CD14-positive monocyte (primary cell): ENCODE results near the gene MIXL1. TPM values are rescaled to one million over a fixed set of nuclear protein-coding genes. Genes with fewer than 3 reads are reported as not detected.
A peak's percentile ranks its signal among the peaks of the same experiment; 100 is the strongest.

Experiments
- DNase-seq, 3 donors: peaks; one replicate each; pipeline ENCODE4 v3.0.0-alpha.2; 2011 to 2022
- H2AFZ ChIP-seq: 2 replicates; pipeline ENCODE4 v1.6.0; 2012; ENCODE audit warnings: mild to moderate bottlenecking, low read depth, low read length, inconsistent platforms; ENCODE audit not compliant: insufficient read depth, poor library complexity, severe bottlenecking
- H3K27ac ChIP-seq, 2 donors: 1 replicate in 1 of 2; 2 replicates in 1 of 2; pipeline ENCODE4 v1.5.1; 2012 to 2013; ENCODE audit warnings: low read length in 2 of 2, control low read depth in 1 of 2, inconsistent platforms in 1 of 2, low read depth in 1 of 2, mild to moderate bottlenecking in 1 of 2
- H3K27me3 ChIP-seq, 2 donors: one replicate each; pipeline versions ENCODE4 v1.6.0 to v1.6.1; 2011 to 2013; ENCODE audit warnings: low read length in 2 of 2; ENCODE audit not compliant: control insufficient read depth in 2 of 2, insufficient read depth in 2 of 2
- H3K36me3 ChIP-seq, 2 donors: replicated peaks in 1 of 2; 1 replicate in 1 of 2; 2 replicates in 1 of 2; pipeline versions ENCODE4 v1.5.1 to v1.6.1; 2012 to 2013; ENCODE audit warnings: low read length in 2 of 2, control low read depth in 1 of 2, inconsistent platforms in 1 of 2, mild to moderate bottlenecking in 1 of 2; ENCODE audit not compliant: insufficient read depth in 2 of 2, control insufficient read depth in 1 of 2
- H3K4me1 ChIP-seq, 2 donors: 1 replicate in 1 of 2; 2 replicates in 1 of 2; pipeline versions ENCODE4 v1.5.1 to v1.6.1; 2012 to 2013; ENCODE audit warnings: low read length in 2 of 2, control low read depth in 1 of 2, inconsistent platforms in 1 of 2, mild to moderate bottlenecking in 1 of 2, moderate library complexity in 1 of 2; ENCODE audit not compliant: insufficient read depth in 2 of 2, control insufficient read depth in 1 of 2
- H3K4me2 ChIP-seq: replicated peaks from 2 replicates; pipeline ENCODE3; 2012; ENCODE audit warnings: low read length, moderate library complexity, mild to moderate bottlenecking; ENCODE audit not compliant: poor library complexity, severe bottlenecking; ENCODE audit errors: extremely low read depth
- H3K4me3 ChIP-seq, 3 experiments: fragments of 200-600 bp in 1 of 3; sonication (generic) in 1 of 3; replicated peaks in 1 of 3; 1 replicate in 2 of 3; 2 replicates in 1 of 3; pipeline ENCODE4 v1.5.1; 2011 to 2013; ENCODE audit warnings: low read length in 3 of 3, mild to moderate bottlenecking in 3 of 3, control low read depth in 2 of 3, low read depth in 2 of 3, inconsistent platforms in 1 of 3, moderate library complexity in 1 of 3
- H3K79me2 ChIP-seq: 2 replicates; pipeline ENCODE4 v1.6.0; 2012; ENCODE audit warnings: mild to moderate bottlenecking, control low read depth, inconsistent platforms, low read length, moderate library complexity; ENCODE audit not compliant: insufficient read depth
- H3K9ac ChIP-seq: 2 replicates; pipeline ENCODE4 v1.6.0; 2017; ENCODE audit warnings: low read length, mild to moderate bottlenecking; ENCODE audit not compliant: insufficient read depth, poor library complexity, severe bottlenecking
- H3K9me3 ChIP-seq, 2 donors: replicated peaks in 1 of 2; 1 replicate in 1 of 2; 2 replicates in 1 of 2; pipeline versions ENCODE4 v1.5.1 to v1.6.1; 2012 to 2013; ENCODE audit warnings: low read length in 2 of 2, control low read depth in 1 of 2; ENCODE audit not compliant: control insufficient read depth in 1 of 2, insufficient read depth in 1 of 2
- H4K20me1 ChIP-seq: 2 replicates; pipeline ENCODE4 v1.6.0; 2012; ENCODE audit warnings: mild to moderate bottlenecking, low read length, control low read depth, moderate library complexity; ENCODE audit not compliant: insufficient read depth
- H3K27ac Mint-ChIP-seq, 7 donors: one replicate each; pipeline ENCODE4 v1.8.0; 2020; ENCODE audit warnings: mild to moderate bottlenecking in 7 of 7, mixed read lengths in 7 of 7, moderate library complexity in 6 of 7, inconsistent platforms in 2 of 7
- H3K27me3 Mint-ChIP-seq, 3 donors: one replicate each; pipeline ENCODE4 v1.8.0; 2021 to 2022; ENCODE audit warnings: low read depth in 3 of 3, mild to moderate bottlenecking in 3 of 3, mixed read lengths in 3 of 3, moderate library complexity in 3 of 3, inconsistent platforms in 1 of 3
- H3K36me3 Mint-ChIP-seq, 2 donors: one replicate each; pipeline ENCODE4 v1.8.0; 2020; ENCODE audit warnings: mixed read lengths in 2 of 2, inconsistent platforms in 1 of 2, mild to moderate bottlenecking in 1 of 2
- H3K4me1 Mint-ChIP-seq: one replicate; pipeline ENCODE4 v1.8.0; 2020; ENCODE audit warnings: mild to moderate bottlenecking, mixed read lengths
- H3K4me3 Mint-ChIP-seq, 2 donors: one replicate each; pipeline ENCODE4 v1.8.0; 2020; ENCODE audit warnings: mild to moderate bottlenecking in 2 of 2, mixed read lengths in 2 of 2, moderate library complexity in 1 of 2
- H3K9me3 Mint-ChIP-seq, 7 donors: one replicate each; pipeline ENCODE4 v1.8.0; 2020 to 2022; ENCODE audit warnings: mixed read lengths in 7 of 7, mild to moderate bottlenecking in 6 of 7, moderate library complexity in 6 of 7, inconsistent platforms in 2 of 7
- CTCF ChIP-seq: fragments of 200-600 bp; IDR thresholded peaks from one replicate; pipeline ENCODE4 v1.8.0; 2022; ENCODE audit warnings: antibody characterized with exemption, mild to moderate bottlenecking
- WGBS: methylation state at CpG from one replicate; pipeline ENCODE4 v1.1.5; 2013; ENCODE audit warnings: missing lambda C conversion rate; ENCODE audit not compliant: insufficient coverage; 5-methylcytosine and 5-hydroxymethylcytosine counted together
- intact Hi-C, 2 donors: fragments of 100-400 bp; cut with micrococcal nuclease; formaldehyde crosslinking; loops; one replicate each; pipeline versions ENCODE4 v1.15.0 to v1.15.1; 2023
- polyA plus RNA-seq, 3 donors: library from polyadenylated mRNA; depleted of rRNA in 1 of 3; unstranded in 2 of 3; stranded (reverse) in 1 of 3; fragments of 300-500 nt in 2 of 3; fragments of >200 nt in 1 of 3; fragmentation: Illumina TruSeq in 2 of 3; gene quantifications; 1 replicate in 2 of 3; 2 replicates in 1 of 3; pipeline ENCODE4 v1.2.3, GENCODE V29; 2012 to 2021

Gene MIXL1
- polyA plus RNA-seq, 3 donors, result not detected

GRCh38 chr1:226217273-226217672 is 6.2 kb upstream of the MIXL1 start:
- WGBS, result 96% methylated on average over 5 of the region's 10 CpGs
- H3K9me3 ChIP-seq, result no peaks in the 10 kb centered on the region
- no peak for DNase-seq
- no peak overlapping the region for H3K27ac ChIP-seq
- Mint-ChIP-seq H3K4me1 (no peaks in the 10 kb centered on the region), H3K36me3 (no peaks in the 10 kb centered on the region), H3K27ac (no peak overlapping the region), H3K27me3 (peaks cover 10 to 18% (median 10%) of the 10 kb centered on the region in 3 donors), H3K4me3 (no peak overlapping the region), H3K9me3 (peaks cover 0 to 3% (median 0%) of the 10 kb centered on the region in 7 donors)
- no peak overlapping the region for H3K9ac ChIP-seq
- peaks cover 3% of the 10 kb centered on the region in 2 donors for H3K27me3 ChIP-seq
- no peaks in the 10 kb centered on the region for H4K20me1 ChIP-seq
- no peak overlapping the region for H3K4me3 ChIP-seq
- no peak for TF ChIP-seq CTCF
- no peaks in the 10 kb centered on the region for H3K79me2 ChIP-seq
- no peak overlapping the region for H3K4me2 ChIP-seq
- no peaks in the 10 kb centered on the region for H3K36me3 ChIP-seq
- H3K4me1 ChIP-seq, result no peaks in the 10 kb centered on the region
- no peak overlapping the region for H2AFZ ChIP-seq
- intact Hi-C loops, result no loop called here

GRCh38 chr1:226220473-226221189 is 2.8 kb upstream of the MIXL1 start:
- H3K4me3 Mint-ChIP-seq, result peak overlapping the region in 1 of 2 donors; percentile 34
- Histone ChIP-seq H4K20me1 (no peaks in the 10 kb centered on the region), H3K79me2 (no peaks in the 10 kb centered on the region), H2AFZ (no peak overlapping the region), H3K4me2 (no peak overlapping the region), H3K27ac (no peak overlapping the region), H3K9me3 (no peaks in the 10 kb centered on the region), H3K4me1 (peaks cover 4 to 8% of the 10 kb centered on the region in 2 donors), H3K27me3 (peaks cover 19 to 32% of the 10 kb centered on the region in 2 donors), H3K4me3 (no peak overlapping the region), H3K36me3 (no peaks in the 10 kb centered on the region), H3K9ac (no peak overlapping the region)
- peaks cover 8% of the 10 kb centered on the region for H3K4me1 Mint-ChIP-seq
- peaks cover 0 to 4% (median 0%) of the 10 kb centered on the region in 7 donors for H3K9me3 Mint-ChIP-seq
- no peak for DNase-seq
- WGBS, result 79% methylated on average over 6 of the region's 11 CpGs
- intact Hi-C loops, result no loop called here
- peaks cover 34 to 50% (median 35%) of the 10 kb centered on the region in 3 donors for H3K27me3 Mint-ChIP-seq
- no peak for TF ChIP-seq CTCF
- H3K36me3 Mint-ChIP-seq, result peaks cover 9 to 10% of the 10 kb centered on the region in 2 donors
- no peak overlapping the region for H3K27ac Mint-ChIP-seq
